Endothelial cell of umbilical vein (primary cell): Measurements from ENCODE around the gene KCNS1. TPM values are rescaled to one million over a fixed set of nuclear protein-coding genes. Genes with fewer than 3 reads are reported as not detected.

Experiments used
- BruUV-seq: library from RNA; stranded (reverse); fragments of 400-500 nt; replicated peaks from 2 replicates; lab custom pipeline; 2021; lab: Mats Ljungman, UMichigan
- CTCF ChIA-PET: fragments of 300-600, 350-600 bp; sonication (Branson Sonifier 250); formaldehyde crosslinking; loops from one replicate; lab custom pipeline; 2021; ENCODE audit warnings: antibody characterized with exemption, inconsistent platforms; lab: Charles Lee
- POLR2A ChIA-PET: fragments of 300-600, 350-600 bp; sonication (Branson Sonifier 250); formaldehyde crosslinking; loops from one replicate; lab custom pipeline; 2021; ENCODE audit warnings: antibody characterized with exemption, inconsistent platforms; lab: Charles Lee
- DNase-seq: peaks from one replicate; pipeline ENCODE4 v3.0.0-alpha.2; 2011; ENCODE audit warnings: low read depth, low spot score
- FAIRE-seq: peaks from 2 replicates; lab custom pipeline; 2011; peaks lifted over from hg19 to GRCh38; lab: Jason Lieb, UNC
- H2AFZ ChIP-seq: 2 replicates; pipeline ENCODE4 v1.6.0; 2012; ENCODE audit warnings: low read depth, low read length, control low read depth, inconsistent platforms
- H3K27ac ChIP-seq: 2 replicates; pipeline ENCODE4 v1.5.1; 2011; ENCODE audit warnings: low read depth, mild to moderate bottlenecking, control low read depth, low read length, moderate library complexity; ENCODE audit not compliant: insufficient read depth
- H3K27me3 ChIP-seq, 2 experiments: 2 replicates each; pipeline versions ENCODE4 v1.6.0 to v1.6.1; 2011; ENCODE audit warnings: low read length in 2 of 2, mixed read lengths in 1 of 2; ENCODE audit not compliant: control insufficient read depth in 2 of 2, insufficient read depth in 2 of 2
- H3K36me3 ChIP-seq, 2 experiments: 2 replicates in 1 of 2; 3 replicates in 1 of 2; pipeline ENCODE4 v1.5.1; 2011; ENCODE audit warnings: low read length in 2 of 2, mild to moderate bottlenecking in 1 of 2, moderate library complexity in 1 of 2; ENCODE audit not compliant: control insufficient read depth in 2 of 2, insufficient read depth in 2 of 2; ENCODE audit errors: extremely low read depth in 1 of 2
- H3K4me1 ChIP-seq: 3 replicates; pipeline ENCODE4 v1.5.1; 2011; ENCODE audit warnings: mild to moderate bottlenecking, low read length; ENCODE audit not compliant: control insufficient read depth, insufficient read depth; ENCODE audit errors: extremely low read depth
- H3K4me2 ChIP-seq: 2 replicates; pipeline ENCODE4 v1.6.1; 2011; ENCODE audit warnings: low read length, control low read depth, mixed read lengths; ENCODE audit not compliant: insufficient read depth
- H3K4me3 ChIP-seq, 3 experiments: fragments of 200-600 bp in 1 of 3; sonication (generic), shearing (Covaris generic) in 1 of 3; replicated peaks in 1 of 3; 2 replicates each; pipeline ENCODE4 v1.5.1; 2011 to 2016; ENCODE audit warnings: control low read depth in 3 of 3, low read length in 3 of 3, mild to moderate bottlenecking in 2 of 3, inconsistent platforms in 1 of 3, low read depth in 1 of 3, moderate library complexity in 1 of 3; ENCODE audit not compliant: insufficient read depth in 1 of 3
- H3K79me2 ChIP-seq: 2 replicates; pipeline ENCODE4 v1.6.0; 2012; ENCODE audit warnings: low read length, inconsistent platforms; ENCODE audit not compliant: control insufficient read depth, insufficient read depth
- H3K9ac ChIP-seq: replicated peaks from 2 replicates; pipeline ENCODE3; 2011; ENCODE audit warnings: low read length, control low read depth; ENCODE audit not compliant: insufficient read depth; ENCODE audit errors: extremely low read depth
- H3K9me1 ChIP-seq: replicated peaks from 3 replicates; pipeline ENCODE4 v1.6.0; 2011; ENCODE audit warnings: mild to moderate bottlenecking, low read length; ENCODE audit not compliant: control insufficient read depth, insufficient read depth; ENCODE audit errors: extremely low read depth
- H3K9me3 ChIP-seq: replicated peaks from 2 replicates; pipeline ENCODE4 v1.5.1; 2012; ENCODE audit warnings: low read length, inconsistent platforms; ENCODE audit not compliant: control insufficient read depth, insufficient read depth
- H4K20me1 ChIP-seq: replicated peaks from 2 replicates; pipeline ENCODE3; 2011; ENCODE audit warnings: mild to moderate bottlenecking, low read length; ENCODE audit not compliant: control insufficient read depth, insufficient read depth; ENCODE audit errors: extremely low read depth
- CTCF ChIP-seq, 2 donors: IDR thresholded peaks; 1 replicate in 1 of 2; 2 replicates in 1 of 2; pipeline ENCODE4 v1.5.1; 2011; ENCODE audit warnings: low read length in 2 of 2, mild to moderate bottlenecking in 2 of 2, moderate library complexity in 2 of 2, control low read depth in 1 of 2, inconsistent platforms in 1 of 2, low read depth in 1 of 2; ENCODE audit not compliant: insufficient read depth in 1 of 2; ENCODE audit errors: extremely low read depth in 1 of 2
- EZH2 ChIP-seq: IDR thresholded peaks from 2 replicates; pipeline ENCODE4 v1.6.1; 2012; ENCODE audit warnings: borderline replicate concordance, low read depth, mild to moderate bottlenecking, moderate library complexity, low read length, inconsistent platforms; ENCODE audit not compliant: severe bottlenecking
- FOS ChIP-seq: IDR thresholded peaks from 2 replicates; pipeline ENCODE4 v1.6.1; 2011; ENCODE audit warnings: mild to moderate bottlenecking, low read length, moderate library complexity, borderline replicate concordance; ENCODE audit not compliant: insufficient read depth
- GATA2 ChIP-seq: IDR thresholded peaks from 2 replicates; pipeline ENCODE4 v1.7.0; 2011; ENCODE audit warnings: low read depth, mild to moderate bottlenecking, moderate library complexity, mixed read lengths, low read length; ENCODE audit not compliant: insufficient read length, insufficient read depth
- JUN ChIP-seq: IDR thresholded peaks from 2 replicates; pipeline ENCODE4 v1.6.1; 2011; ENCODE audit warnings: borderline replicate concordance, low read depth; ENCODE audit not compliant: insufficient read length, insufficient read depth
- MYC ChIP-seq: IDR thresholded peaks from one replicate; pipeline ENCODE4 v1.6.1; 2011; ENCODE audit warnings: mild to moderate bottlenecking, low read depth, low read length
- POLR2A ChIP-seq: IDR thresholded peaks from 2 replicates; pipeline ENCODE4 v1.6.1; 2012; ENCODE audit warnings: low read depth, mild to moderate bottlenecking, control low read depth, low read length
- POLR2AphosphoS5 ChIP-seq: IDR thresholded peaks from 2 replicates; pipeline ENCODE4 v1.6.1; 2012; ENCODE audit warnings: low read depth, mild to moderate bottlenecking, control low read depth, low read length, moderate library complexity; ENCODE audit not compliant: insufficient read depth
- dilution Hi-C: fragments of 300-500 bp; cut with MboI; formaldehyde crosslinking; loops from one replicate; pipeline ENCODE4 v1.15.0; 2019; ENCODE audit warnings: low sequenced_read_pairs; ENCODE audit not compliant: extremely low pct_ligation_motif_present
- intact Hi-C: fragments of 100-400 bp; cut with micrococcal nuclease; formaldehyde crosslinking; loops from one replicate; pipeline ENCODE4 v1.10.0; 2022
- polyA plus RNA-seq, 4 experiments: library from polyadenylated mRNA; depleted of rRNA in 3 of 4; stranded (reverse) in 3 of 4; unstranded in 1 of 4; fragments of >200 nt; gene quantifications; 2 replicates each; pipeline versions ENCODE4 v1.2.1 to v1.2.3, GENCODE V29; 2011 to 2012; ENCODE audit warnings: missing spikeins in 1 of 4
- total RNA-seq: library from RNA; stranded (reverse); gene quantifications from 2 replicates; pipeline ENCODE4 v1.2.3, GENCODE V29; 2021
- TF ChIP-seq, protein P1 (sequence below): IDR thresholded peaks from 2 replicates; pipeline ENCODE4 v1.6.1; 2011; ENCODE audit not compliant: insufficient read depth, insufficient read length

The KCNS1 gene
- total and polyA plus RNA-seq, 2 donors (not counting 3 experiments of a cell fraction or from before 2014, with no cell fraction given) = 0.14 to 0.29 TPM

GRCh38 chr20:45109634-45110033 lies 8.7 kb upstream of the KCNS1 start:
- H3K4me3 ChIP-seq = no peak overlapping the region
- no peaks in the 10 kb centered on the region for H3K36me3 ChIP-seq
- TF ChIP-seq FOS (no peak), MYC (no peak), POLR2A (no peak), GATA2 (no peak), EZH2 (no peak), JUN (no peak), POLR2AphosphoS5 (no peak), CTCF (IDR thresholded peaks at IDR 0.05; ENCODE audit: extremely low read depth in 1 of 2, insufficient read depth in 1 of 2, low read depth in 1 of 2, low read length in 2 of 2) (no peak)
- TF ChIP-seq, protein P1, sequence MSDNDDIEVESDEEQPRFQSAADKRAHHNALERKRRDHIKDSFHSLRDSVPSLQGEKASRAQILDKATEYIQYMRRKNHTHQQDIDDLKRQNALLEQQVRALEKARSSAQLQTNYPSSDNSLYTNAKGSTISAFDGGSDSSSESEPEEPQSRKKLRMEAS = no peak
- DNase-seq = no peak
- FAIRE-seq = no peak
- POLR2A ChIA-PET = no interaction called here
- H3K9me1 ChIP-seq = no peaks in the 10 kb centered on the region
- BruUV-seq = no TSS peak
- peaks cover 0 to 4% of the 10 kb centered on the region in 2 experiments for H3K27me3 ChIP-seq
- no peaks in the 10 kb centered on the region for H3K79me2 ChIP-seq
- CTCF ChIA-PET = interaction anchor here (1.8 to 9.5 kb wide), 4 partner anchors 12 to 184 kb away, joined by 5 to 278 read pairs (median 132); partner anchors contain the start of gene KCNS1
- H3K4me1 ChIP-seq = no peaks in the 10 kb centered on the region
- H3K27ac ChIP-seq = no peak overlapping the region
- H2AFZ ChIP-seq = no peak overlapping the region
- no peaks in the 10 kb centered on the region for H3K9me3 ChIP-seq
- no peak overlapping the region for H3K9ac ChIP-seq
- dilution Hi-C loops = no loop called here
- H4K20me1 ChIP-seq = no peaks in the 10 kb centered on the region
- no peak overlapping the region for H3K4me2 ChIP-seq
- intact Hi-C loops = loop anchor here (5.0 kb wide), 2 partner anchors 183 to 197 kb away; partner anchors contain the start of gene PABPC1L
